Sigmoid colon (tissue), 4 donors: ENCODE measurements around the gene CPT1C.
A peak's percentile ranks its signal among the peaks of the same experiment; 100 is the strongest.

Source experiments
- EP300 ChIP-seq, 4 donors: sonication (generic); formaldehyde crosslinking; IDR thresholded peaks; one replicate each; pipeline ENCODE4 v1.6.1; 2017; ENCODE audit warnings: antibody characterized with exemption in 4 of 4
- POLR2AphosphoS5 ChIP-seq, 4 donors: sonication (generic); formaldehyde crosslinking; IDR thresholded peaks; one replicate each; pipeline ENCODE4 v1.6.1; 2017; ENCODE audit warnings: antibody characterized with exemption in 4 of 4
- TF ChIP-seq, protein P1 (sequence below), 4 experiments: fragments of 450-650 bp in 3 of 4; fragments of 200-600 bp in 1 of 4; IDR thresholded peaks; one replicate each; pipeline ENCODE4 v1.5.1; 2016 to 2019; ENCODE audit warnings: antibody characterized with exemption in 4 of 4, mild to moderate bottlenecking in 3 of 4, moderate library complexity in 2 of 4

- TF ChIP-seq, protein P1, sequence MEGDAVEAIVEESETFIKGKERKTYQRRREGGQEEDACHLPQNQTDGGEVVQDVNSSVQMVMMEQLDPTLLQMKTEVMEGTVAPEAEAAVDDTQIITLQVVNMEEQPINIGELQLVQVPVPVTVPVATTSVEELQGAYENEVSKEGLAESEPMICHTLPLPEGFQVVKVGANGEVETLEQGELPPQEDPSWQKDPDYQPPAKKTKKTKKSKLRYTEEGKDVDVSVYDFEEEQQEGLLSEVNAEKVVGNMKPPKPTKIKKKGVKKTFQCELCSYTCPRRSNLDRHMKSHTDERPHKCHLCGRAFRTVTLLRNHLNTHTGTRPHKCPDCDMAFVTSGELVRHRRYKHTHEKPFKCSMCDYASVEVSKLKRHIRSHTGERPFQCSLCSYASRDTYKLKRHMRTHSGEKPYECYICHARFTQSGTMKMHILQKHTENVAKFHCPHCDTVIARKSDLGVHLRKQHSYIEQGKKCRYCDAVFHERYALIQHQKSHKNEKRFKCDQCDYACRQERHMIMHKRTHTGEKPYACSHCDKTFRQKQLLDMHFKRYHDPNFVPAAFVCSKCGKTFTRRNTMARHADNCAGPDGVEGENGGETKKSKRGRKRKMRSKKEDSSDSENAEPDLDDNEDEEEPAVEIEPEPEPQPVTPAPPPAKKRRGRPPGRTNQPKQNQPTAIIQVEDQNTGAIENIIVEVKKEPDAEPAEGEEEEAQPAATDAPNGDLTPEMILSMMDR (IDR thresholded peaks at IDR 0.05): peak; percentile 23 to 56 (median 27)
- no peak for TF ChIP-seq EP300 (IDR thresholded peaks at IDR 0.05)
- peak; percentile 88 to 91 (median 90) for TF ChIP-seq POLR2AphosphoS5 (IDR thresholded peaks at IDR 0.05)
Observed at GRCh38 chr19:49664171-49665035, 26.5 kb upstream of the CPT1C start.
